CD4-positive, alpha-beta T cell (primary cell): ENCODE data around the gene MSH2. TPM values are rescaled to one million over a fixed set of nuclear protein-coding genes. Genes with fewer than 3 reads are reported as not detected.
A peak's percentile ranks its signal among the peaks of the same experiment; 100 is the strongest.

Experiments
- ATAC-seq: fragments of 200-7000 bp; cut with Tn5 transposase; one replicate; pipeline ENCODE4 v1.10.0; 2022; ENCODE audit warnings: mild to moderate bottlenecking; ENCODE audit not compliant: poor library complexity
- CTCF ChIA-PET: fragments of 350-600 bp; sonication (Branson Sonifier 250); formaldehyde crosslinking; loops from one replicate; lab custom pipeline; 2021; ENCODE audit warnings: antibody characterized with exemption, inconsistent platforms; lab: Charles Lee
- POLR2A ChIA-PET: fragments of 350-600 bp; sonication (Branson Sonifier 250); formaldehyde crosslinking; loops from one replicate; lab custom pipeline; 2021; ENCODE audit warnings: antibody characterized with exemption, inconsistent platforms; lab: Charles Lee
- DNase-seq, 14 experiments: peaks; one replicate each; pipeline ENCODE4 v3.0.0-alpha.2; 2013 to 2020; ENCODE audit warnings: mixed read lengths in 2 of 14
- H3K27ac ChIP-seq, 2 donors: one replicate each; pipeline versions ENCODE4 v1.5.1 to v1.7.0; 2013; ENCODE audit warnings: low read length in 2 of 2, low read depth in 1 of 2, mild to moderate bottlenecking in 1 of 2
- H3K27me3 ChIP-seq, 2 experiments: 1 replicate in 1 of 2; 2 replicates in 1 of 2; pipeline versions ENCODE4 v1.6.1 to v1.7.0; 2013; ENCODE audit warnings: low read length in 2 of 2, control low read depth in 1 of 2, mild to moderate bottlenecking in 1 of 2, moderate library complexity in 1 of 2; ENCODE audit not compliant: insufficient read depth in 2 of 2, control insufficient read depth in 1 of 2
- H3K36me3 ChIP-seq: one replicate; pipeline ENCODE4 v1.6.1; 2013; ENCODE audit warnings: low read length, control low read depth; ENCODE audit not compliant: insufficient read depth
- H3K4me1 ChIP-seq: one replicate; pipeline ENCODE4 v1.6.1; 2013; ENCODE audit warnings: low read length, control low read depth; ENCODE audit not compliant: insufficient read depth
- H3K4me3 ChIP-seq: one replicate; pipeline ENCODE4 v1.5.1; 2013; ENCODE audit warnings: mild to moderate bottlenecking, low read length, moderate library complexity
- H3K9me3 ChIP-seq, 2 experiments: 1 replicate in 1 of 2; 2 replicates in 1 of 2; pipeline versions ENCODE4 v1.6.1 to v1.7.0; 2013; ENCODE audit warnings: low read length in 2 of 2, mild to moderate bottlenecking in 2 of 2, control low read depth in 1 of 2, moderate library complexity in 1 of 2; ENCODE audit not compliant: control insufficient read depth in 1 of 2, insufficient read depth in 1 of 2
- H3K27ac Mint-ChIP-seq: one replicate; pipeline ENCODE4 v1.8.0; 2020; ENCODE audit warnings: mixed read lengths
- H3K27me3 Mint-ChIP-seq: one replicate; pipeline ENCODE4 v1.8.0; 2021; ENCODE audit warnings: mixed read lengths
- H3K36me3 Mint-ChIP-seq: one replicate; pipeline ENCODE4 v1.8.0; 2021; ENCODE audit warnings: low read depth, mixed read lengths
- H3K4me1 Mint-ChIP-seq: one replicate; pipeline ENCODE4 v1.8.0; 2021; ENCODE audit warnings: low read depth, mixed read lengths
- H3K4me3 Mint-ChIP-seq: one replicate; pipeline ENCODE4 v1.8.0; 2020; ENCODE audit warnings: mild to moderate bottlenecking, mixed read lengths
- H3K9me3 Mint-ChIP-seq: one replicate; pipeline ENCODE4 v1.8.0; 2020; ENCODE audit warnings: mixed read lengths
- intact Hi-C, 2 experiments: fragments of 100-400 bp; cut with DNase I in 1 of 2; cut with micrococcal nuclease in 1 of 2; formaldehyde crosslinking; loops; one replicate each; pipeline versions ENCODE4 v1.15.1 to v1.9.0; 2023 to 2025; cut with DNase I, micrococcal nuclease
- total RNA-seq, 174 experiments: library from RNA in 2 of 174; stranded (reverse) in 2 of 174; gene quantifications; one replicate each; pipeline ENCODE4 v1.2.3 and lab custom pipeline; 2021 to 2026
- TF ChIP-seq, protein P1 (sequence below): fragments of 200-600 bp; IDR thresholded peaks from one replicate; pipeline ENCODE4 v1.8.0; 2022; ENCODE audit warnings: antibody characterized with exemption, mild to moderate bottlenecking

Gene MSH2
- total RNA-seq, 2 experiments from 2014 or later = 7.1 to 8.2 TPM

DNA sequence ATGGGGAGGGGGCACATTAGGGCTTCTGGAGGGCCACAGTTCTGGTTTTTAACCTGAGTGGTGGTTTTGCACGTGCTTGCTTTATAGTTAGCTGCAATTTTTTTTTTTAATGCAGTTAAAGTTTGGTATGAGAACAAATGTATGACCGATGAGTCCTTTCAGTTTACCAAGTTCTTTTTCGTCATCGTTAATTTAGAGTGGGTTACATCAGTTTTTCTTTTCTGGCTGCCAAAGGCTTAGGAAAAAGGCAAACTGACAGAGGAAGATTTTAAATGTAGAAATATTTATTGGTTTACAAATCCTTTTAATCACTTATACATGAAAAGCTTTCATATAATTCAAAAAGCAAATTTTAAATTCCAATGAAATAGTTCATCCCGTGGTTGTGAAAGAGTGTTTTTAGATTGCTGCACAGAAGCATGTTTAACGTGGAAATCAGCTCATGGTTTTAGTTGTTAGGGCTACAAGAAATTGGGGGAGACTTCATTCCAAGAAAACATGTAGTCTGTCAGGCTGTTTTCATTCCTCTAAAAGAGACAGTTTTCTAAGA lies 82.9 kb downstream of the MSH2 start:
- ChIA-PET POLR2A (interaction anchor here (1.1 kb wide), 1 partner anchor 83 kb away, joined by 3 read pairs; the partner anchor contains the start of gene MSH2), CTCF (interaction anchor here (1.0 kb wide), 1 partner anchor 18 kb away, joined by 3 read pairs; no protein-coding TSS in a partner anchor)
- no peaks in the 10 kb centered on the region for H3K27me3 Mint-ChIP-seq
- Histone ChIP-seq H3K27ac (no peak overlapping the region), H3K4me3 (no peak overlapping the region), H3K9me3 (no peaks in the 10 kb centered on the region), H3K36me3 (no peaks in the 10 kb centered on the region), H3K27me3 (no peaks in the 10 kb centered on the region), H3K4me1 (no peaks in the 10 kb centered on the region)
- H3K36me3 Mint-ChIP-seq = peaks cover 34% of the 10 kb centered on the region
- TF ChIP-seq, protein P1, sequence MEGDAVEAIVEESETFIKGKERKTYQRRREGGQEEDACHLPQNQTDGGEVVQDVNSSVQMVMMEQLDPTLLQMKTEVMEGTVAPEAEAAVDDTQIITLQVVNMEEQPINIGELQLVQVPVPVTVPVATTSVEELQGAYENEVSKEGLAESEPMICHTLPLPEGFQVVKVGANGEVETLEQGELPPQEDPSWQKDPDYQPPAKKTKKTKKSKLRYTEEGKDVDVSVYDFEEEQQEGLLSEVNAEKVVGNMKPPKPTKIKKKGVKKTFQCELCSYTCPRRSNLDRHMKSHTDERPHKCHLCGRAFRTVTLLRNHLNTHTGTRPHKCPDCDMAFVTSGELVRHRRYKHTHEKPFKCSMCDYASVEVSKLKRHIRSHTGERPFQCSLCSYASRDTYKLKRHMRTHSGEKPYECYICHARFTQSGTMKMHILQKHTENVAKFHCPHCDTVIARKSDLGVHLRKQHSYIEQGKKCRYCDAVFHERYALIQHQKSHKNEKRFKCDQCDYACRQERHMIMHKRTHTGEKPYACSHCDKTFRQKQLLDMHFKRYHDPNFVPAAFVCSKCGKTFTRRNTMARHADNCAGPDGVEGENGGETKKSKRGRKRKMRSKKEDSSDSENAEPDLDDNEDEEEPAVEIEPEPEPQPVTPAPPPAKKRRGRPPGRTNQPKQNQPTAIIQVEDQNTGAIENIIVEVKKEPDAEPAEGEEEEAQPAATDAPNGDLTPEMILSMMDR = no peak
- intact Hi-C loops = no loop called here
- ATAC-seq = no peak
- no peak for DNase-seq
- no peak overlapping the region for H3K27ac Mint-ChIP-seq
- H3K4me3 Mint-ChIP-seq = no peak overlapping the region
- peaks cover 9% of the 10 kb centered on the region for H3K4me1 Mint-ChIP-seq
- no peaks in the 10 kb centered on the region for H3K9me3 Mint-ChIP-seq

DNA sequence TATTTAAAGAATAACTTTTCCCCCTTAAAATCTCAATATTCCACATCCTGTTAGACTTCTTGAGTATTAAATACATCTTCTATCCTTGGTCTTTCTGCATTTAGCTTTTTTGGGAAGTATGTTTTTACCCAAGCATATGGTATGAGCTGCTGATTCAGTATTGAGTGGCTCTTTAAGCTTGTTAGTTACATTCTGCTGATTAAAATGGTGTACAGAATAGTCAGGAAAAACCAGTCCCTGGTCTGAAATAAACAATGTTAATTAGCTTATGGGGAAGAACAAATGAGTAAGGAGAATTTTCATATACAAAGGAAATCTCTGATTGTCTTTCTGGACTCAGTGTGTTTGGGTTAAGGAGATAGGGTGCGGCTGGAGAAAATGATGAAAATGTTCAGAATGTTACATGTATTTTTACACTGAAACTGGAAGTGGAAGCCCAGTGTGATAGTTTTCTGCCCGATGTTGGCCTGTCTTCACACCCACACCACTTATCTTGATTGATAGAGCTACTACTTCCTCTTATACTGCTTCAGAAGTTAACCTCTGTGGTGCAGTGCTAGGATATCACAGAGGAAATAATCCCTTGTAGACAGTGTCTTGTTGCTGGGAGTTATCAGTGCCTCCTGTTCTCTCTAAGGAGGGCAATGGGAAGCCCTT lies 84.0 kb downstream of the MSH2 start:
- H3K27ac Mint-ChIP-seq = no peak overlapping the region
- peaks cover 25% of the 10 kb centered on the region for H3K36me3 Mint-ChIP-seq
- Histone ChIP-seq H3K27me3 (no peaks in the 10 kb centered on the region), H3K36me3 (no peaks in the 10 kb centered on the region), H3K4me3 (no peak overlapping the region), H3K27ac (no peak overlapping the region), H3K9me3 (no peaks in the 10 kb centered on the region), H3K4me1 (no peaks in the 10 kb centered on the region)
- CTCF ChIA-PET = no interaction called here
- ATAC-seq (no peak), DNase-seq (peak in 1 of 14 experiments; percentile 40)
- TF ChIP-seq, protein P1 = no peak
- intact Hi-C loops = no loop called here
- no peak overlapping the region for H3K4me3 Mint-ChIP-seq
- no peaks in the 10 kb centered on the region for H3K27me3 Mint-ChIP-seq
- H3K4me1 Mint-ChIP-seq = peaks cover 9% of the 10 kb centered on the region
- POLR2A ChIA-PET = interaction anchor here (1.1 kb wide), 1 partner anchor 84 kb away, joined by 3 read pairs; the partner anchor contains the start of gene MSH2
- H3K9me3 Mint-ChIP-seq = no peaks in the 10 kb centered on the region

DNA sequence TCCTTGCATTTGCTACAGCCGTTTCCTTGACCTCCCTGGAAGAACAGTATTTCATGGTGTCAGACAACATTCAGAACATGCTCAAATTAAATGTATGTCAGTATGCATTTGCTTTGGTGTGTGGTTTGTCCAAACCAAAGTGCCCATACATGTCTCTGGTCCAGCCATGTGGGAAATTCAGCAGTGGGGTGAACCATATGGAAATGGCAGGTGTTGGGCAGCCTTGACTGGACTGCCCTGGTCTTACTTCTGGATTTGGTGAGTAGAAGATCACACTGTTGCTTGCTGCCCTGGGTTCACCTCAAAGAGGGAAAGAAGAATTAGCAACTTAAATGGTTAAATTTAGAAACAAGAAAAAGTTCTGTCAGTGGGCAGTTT lies 84.5 kb downstream of the MSH2 start:
- no peak overlapping the region for H3K4me3 Mint-ChIP-seq
- no peak overlapping the region for H3K27ac Mint-ChIP-seq
- Histone ChIP-seq H3K4me1 (no peaks in the 10 kb centered on the region), H3K27ac (no peak overlapping the region), H3K9me3 (no peaks in the 10 kb centered on the region), H3K4me3 (no peak overlapping the region), H3K27me3 (no peaks in the 10 kb centered on the region), H3K36me3 (no peaks in the 10 kb centered on the region)
- no peaks in the 10 kb centered on the region for H3K27me3 Mint-ChIP-seq
- intact Hi-C loops = no loop called here
- ATAC-seq (no peak), DNase-seq (no peak)
- peaks cover 1% of the 10 kb centered on the region for H3K9me3 Mint-ChIP-seq
- TF ChIP-seq, protein P1 = no peak
- ChIA-PET CTCF (no interaction called here), POLR2A (no interaction called here)
- peaks cover 20% of the 10 kb centered on the region for H3K36me3 Mint-ChIP-seq
- peaks cover 9% of the 10 kb centered on the region for H3K4me1 Mint-ChIP-seq
